Measurements from ENCODE around the gene MTO1. TPM values are rescaled to one million over a fixed set of nuclear protein-coding genes. Genes with fewer than 3 reads are reported as not detected.
"Not testable (repeated sequence)": the region's sequence is repeated elsewhere in the genome, so short reads cannot be mapped to it uniquely, and the experiment has no call there.

MTO1 gene
- total RNA-seq, 2 experiments from 2014 or later, result 42.1 to 43.2 TPM

DNA sequence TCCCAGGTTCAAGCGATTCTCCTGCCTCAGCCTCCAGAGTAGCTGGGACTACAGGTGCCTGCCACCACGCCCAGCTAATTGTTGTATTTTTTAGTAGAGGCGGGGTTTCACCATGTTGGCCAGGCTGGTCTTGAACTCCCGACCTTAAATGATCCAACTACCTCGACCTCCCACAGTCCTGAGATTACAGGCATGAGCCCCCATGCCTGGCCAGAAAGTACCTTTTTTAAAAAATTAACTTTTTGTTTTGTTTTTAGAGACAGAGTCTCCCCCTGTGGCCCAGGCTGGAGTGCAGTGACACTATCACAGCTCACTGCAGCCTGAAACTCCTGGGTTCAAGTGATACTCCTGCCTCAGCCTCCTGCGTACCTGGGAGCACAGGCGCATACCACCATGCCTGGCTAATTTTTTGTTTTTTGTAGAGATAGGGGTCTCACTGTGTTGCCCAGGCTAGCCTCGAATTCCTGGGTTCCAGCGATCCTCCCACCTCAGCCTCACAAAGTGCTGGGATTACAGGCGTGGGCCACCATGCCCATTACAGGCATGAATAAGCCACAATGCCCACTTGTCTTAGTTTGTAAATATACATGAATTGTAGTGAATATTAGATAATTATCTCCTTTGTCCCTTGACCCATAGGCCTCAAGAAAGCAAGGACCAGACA, 76.7 kb downstream of the MTO1 start:
- intact Hi-C loops (cut with micrococcal nuclease), result no loop called here
- no peaks in the 10 kb centered on the region for H3K4me1 Mint-ChIP-seq (ENCODE audit: low read depth)
- no peak overlapping the region for H3K27ac Mint-ChIP-seq
- ChIA-PET POLR2A (interaction anchor here (1.2 to 1.5 kb wide), 3 partner anchors 18 to 25 kb away, joined by 4 read pairs; partner anchors contain the start of gene EEF1A1), CTCF (no interaction called here)
- ATAC-seq, result no peak
- DNase-seq, result no peak
- no peaks in the 10 kb centered on the region for H3K9me3 Mint-ChIP-seq
- no peaks in the 10 kb centered on the region for H3K36me3 Mint-ChIP-seq (ENCODE audit: low read depth)
- no peak overlapping the region for H3K4me3 Mint-ChIP-seq
- TF ChIP-seq, protein P1, sequence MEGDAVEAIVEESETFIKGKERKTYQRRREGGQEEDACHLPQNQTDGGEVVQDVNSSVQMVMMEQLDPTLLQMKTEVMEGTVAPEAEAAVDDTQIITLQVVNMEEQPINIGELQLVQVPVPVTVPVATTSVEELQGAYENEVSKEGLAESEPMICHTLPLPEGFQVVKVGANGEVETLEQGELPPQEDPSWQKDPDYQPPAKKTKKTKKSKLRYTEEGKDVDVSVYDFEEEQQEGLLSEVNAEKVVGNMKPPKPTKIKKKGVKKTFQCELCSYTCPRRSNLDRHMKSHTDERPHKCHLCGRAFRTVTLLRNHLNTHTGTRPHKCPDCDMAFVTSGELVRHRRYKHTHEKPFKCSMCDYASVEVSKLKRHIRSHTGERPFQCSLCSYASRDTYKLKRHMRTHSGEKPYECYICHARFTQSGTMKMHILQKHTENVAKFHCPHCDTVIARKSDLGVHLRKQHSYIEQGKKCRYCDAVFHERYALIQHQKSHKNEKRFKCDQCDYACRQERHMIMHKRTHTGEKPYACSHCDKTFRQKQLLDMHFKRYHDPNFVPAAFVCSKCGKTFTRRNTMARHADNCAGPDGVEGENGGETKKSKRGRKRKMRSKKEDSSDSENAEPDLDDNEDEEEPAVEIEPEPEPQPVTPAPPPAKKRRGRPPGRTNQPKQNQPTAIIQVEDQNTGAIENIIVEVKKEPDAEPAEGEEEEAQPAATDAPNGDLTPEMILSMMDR (IDR thresholded peaks at IDR 0.05), result no peak
- no peaks in the 10 kb centered on the region for H3K27me3 Mint-ChIP-seq

DNA sequence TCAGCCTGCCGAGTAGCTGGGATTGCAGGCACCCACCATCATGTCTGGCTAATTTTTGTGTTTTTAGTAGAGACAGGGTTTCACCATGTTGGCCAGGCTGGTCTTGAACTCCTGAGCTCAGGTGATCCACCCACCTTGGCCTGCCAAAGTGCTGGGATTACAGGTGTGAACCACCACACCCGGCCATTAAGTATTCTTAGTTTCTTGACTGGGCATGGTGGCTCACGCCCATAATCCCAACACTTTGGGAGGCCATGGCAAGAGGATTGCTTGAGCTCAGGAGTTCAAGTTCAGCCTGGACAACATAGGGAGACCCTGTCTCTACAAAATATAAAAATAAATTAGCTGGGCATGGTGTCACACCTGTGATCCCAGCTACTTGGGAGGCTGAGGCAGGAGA, 80.9 kb downstream of the MTO1 start:
- H3K27ac Mint-ChIP-seq; H3K27me3 Mint-ChIP-seq; DNase-seq; ATAC-seq; H3K4me1 Mint-ChIP-seq (ENCODE audit: low read depth); H3K9me3 Mint-ChIP-seq; H3K4me3 Mint-ChIP-seq; H3K36me3 Mint-ChIP-seq (ENCODE audit: low read depth); intact Hi-C loops (cut with micrococcal nuclease): not testable (repeated sequence)
- ChIA-PET POLR2A (interaction anchor here (0.7 to 1.4 kb wide), 3 partner anchors 21 to 30 kb away, joined by 3 to 5 read pairs (median 4); no protein-coding TSS in a partner anchor), CTCF (interaction anchor here (0.7 to 2.0 kb wide), 3 partner anchors 18 to 55 kb away, joined by 3 to 9 read pairs (median 4); no protein-coding TSS in a partner anchor)

- Mint-ChIP-seq H3K9me3 (no peaks in the 10 kb centered on the region), H3K27ac (no peak overlapping the region), H3K4me3 (no peak overlapping the region), H3K4me1 (ENCODE audit: low read depth) (no peaks in the 10 kb centered on the region), H3K36me3 (ENCODE audit: low read depth) (no peaks in the 10 kb centered on the region), H3K27me3 (no peaks in the 10 kb centered on the region)
- no peak for ATAC-seq
- intact Hi-C loops (cut with micrococcal nuclease), result no loop called here
- DNase-seq, result no peak
- ChIA-PET CTCF (interaction anchor here (0.7 to 2.0 kb wide), 4 partner anchors 16 to 55 kb away, joined by 3 to 9 read pairs (median 4); no protein-coding TSS in a partner anchor), POLR2A (interaction anchor here (0.7 to 1.4 kb wide), 3 partner anchors 20 to 29 kb away, joined by 3 to 4 read pairs (median 4); partner anchors contain the start of gene EEF1A1)
- TF ChIP-seq, protein P1 (IDR thresholded peaks at IDR 0.05), result no peak
Measured at GRCh38 chr6:73542891-73543290, 81.4 kb downstream of the MTO1 start.

DNA sequence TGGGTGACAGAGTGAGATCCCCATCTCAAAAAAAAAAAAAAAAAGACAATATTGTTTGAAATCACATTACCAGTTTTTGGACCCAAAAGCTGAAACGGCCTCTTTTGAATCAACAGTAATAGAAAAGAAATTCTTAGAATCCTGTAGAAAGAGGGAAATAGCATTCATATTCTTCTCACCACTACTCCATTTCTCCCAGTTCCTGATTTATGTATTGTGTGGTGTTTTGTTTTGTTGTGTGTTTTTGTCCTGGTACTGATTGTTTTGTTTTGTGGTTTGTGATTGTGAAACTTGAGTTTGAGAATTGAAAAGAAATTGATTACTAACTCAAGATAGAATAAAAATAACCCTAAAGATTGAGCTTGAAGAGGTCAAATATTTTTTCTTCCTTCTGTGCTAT, 85.5 kb downstream of the MTO1 start:
- Mint-ChIP-seq H3K9me3 (no peaks in the 10 kb centered on the region), H3K36me3 (ENCODE audit: low read depth) (no peaks in the 10 kb centered on the region), H3K27ac (no peak overlapping the region), H3K4me1 (ENCODE audit: low read depth) (no peaks in the 10 kb centered on the region), H3K4me3 (no peak overlapping the region), H3K27me3 (no peaks in the 10 kb centered on the region)
- TF ChIP-seq, protein P1 (IDR thresholded peaks at IDR 0.05), result no peak
- POLR2A ChIA-PET, result interaction anchor here (0.5 to 1.7 kb wide), 2 partner anchors 27 to 40 kb away, joined by 3 to 5 read pairs; no protein-coding TSS in a partner anchor
- DNase-seq (no peak), ATAC-seq (no peak)
- intact Hi-C loops (cut with micrococcal nuclease), result no loop called here
- CTCF ChIA-PET, result interaction anchor here (0.6 kb wide), 1 partner anchor 42 kb away, joined by 4 read pairs; no protein-coding TSS in a partner anchor

DNA sequence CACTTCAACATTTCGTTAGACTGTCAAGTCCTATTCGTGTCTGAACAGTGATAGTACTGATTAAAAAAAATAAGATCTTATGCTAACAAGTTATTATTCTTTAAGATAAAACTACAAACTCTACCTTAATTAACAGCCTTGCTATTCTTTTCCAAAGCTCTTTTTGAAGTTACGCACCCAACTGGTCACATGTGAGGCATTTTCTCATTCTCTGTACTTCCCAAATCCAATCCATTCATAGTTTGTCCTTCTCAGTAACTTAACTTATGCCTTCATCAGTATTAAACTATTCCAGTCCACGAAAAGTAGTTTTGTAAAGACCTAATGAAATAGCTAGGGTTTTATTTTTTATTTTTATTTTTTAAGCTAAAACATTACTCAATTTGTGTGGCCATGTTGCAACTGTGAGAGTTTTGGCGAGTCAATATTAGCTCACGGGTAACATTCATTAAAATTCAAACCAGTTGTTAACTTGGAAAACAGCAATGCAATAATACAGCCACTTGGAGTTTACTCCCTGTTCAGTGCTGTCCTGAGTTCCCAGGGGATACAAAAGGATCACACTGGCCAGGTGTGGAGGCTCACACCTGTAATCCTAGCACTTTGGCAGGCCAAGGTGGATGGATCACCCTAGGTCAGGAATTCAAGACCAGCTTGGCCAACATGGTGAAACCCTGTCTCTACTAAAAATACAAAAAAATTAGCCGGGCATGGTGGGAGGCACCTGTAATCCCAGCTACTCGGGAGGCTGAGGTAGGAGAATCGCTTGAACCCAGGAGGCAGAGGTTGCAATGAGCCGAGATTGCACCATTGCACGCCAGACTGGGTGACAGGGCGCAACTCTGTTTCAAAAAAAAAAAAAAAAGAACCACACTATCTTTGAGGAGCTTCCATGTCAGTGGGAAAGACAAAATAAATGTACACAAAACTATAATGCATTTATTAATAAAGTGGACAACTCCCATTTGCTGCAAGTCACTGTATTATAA, 87.2 kb downstream of the MTO1 start:
- Mint-ChIP-seq H3K4me1 (ENCODE audit: low read depth) (no peaks in the 10 kb centered on the region), H3K27ac (no peak overlapping the region), H3K9me3 (no peaks in the 10 kb centered on the region), H3K4me3 (no peak overlapping the region), H3K27me3 (no peaks in the 10 kb centered on the region), H3K36me3 (ENCODE audit: low read depth) (no peaks in the 10 kb centered on the region)
- no peak for DNase-seq
- ChIA-PET CTCF (interaction anchor here (1.0 to 1.5 kb wide), 3 partner anchors 10 to 36 kb away, joined by 3 to 8 read pairs (median 4); no protein-coding TSS in a partner anchor), POLR2A (interaction anchor here (0.8 to 1.3 kb wide), 3 partner anchors 8 to 35 kb away, joined by 3 to 4 read pairs (median 3); partner anchors contain the start of gene EEF1A1)
- ATAC-seq, result no peak
- intact Hi-C loops (cut with micrococcal nuclease), result no loop called here
- TF ChIP-seq, protein P1 (IDR thresholded peaks at IDR 0.05), result no peak

- POLR2A ChIA-PET; H3K4me1 Mint-ChIP-seq (ENCODE audit: low read depth); ATAC-seq; H3K9me3 Mint-ChIP-seq; H3K4me3 Mint-ChIP-seq; H3K27ac Mint-ChIP-seq; intact Hi-C loops (cut with micrococcal nuclease); H3K36me3 Mint-ChIP-seq (ENCODE audit: low read depth); H3K27me3 Mint-ChIP-seq; DNase-seq: not testable (repeated sequence)
- CTCF ChIA-PET, result interaction anchor here (1.1 kb wide), 1 partner anchor 38 kb away, joined by 3 read pairs; no protein-coding TSS in a partner anchor
Measured at GRCh38 chr6:73551115-73551514, 89.6 kb downstream of the MTO1 start.

DNA sequence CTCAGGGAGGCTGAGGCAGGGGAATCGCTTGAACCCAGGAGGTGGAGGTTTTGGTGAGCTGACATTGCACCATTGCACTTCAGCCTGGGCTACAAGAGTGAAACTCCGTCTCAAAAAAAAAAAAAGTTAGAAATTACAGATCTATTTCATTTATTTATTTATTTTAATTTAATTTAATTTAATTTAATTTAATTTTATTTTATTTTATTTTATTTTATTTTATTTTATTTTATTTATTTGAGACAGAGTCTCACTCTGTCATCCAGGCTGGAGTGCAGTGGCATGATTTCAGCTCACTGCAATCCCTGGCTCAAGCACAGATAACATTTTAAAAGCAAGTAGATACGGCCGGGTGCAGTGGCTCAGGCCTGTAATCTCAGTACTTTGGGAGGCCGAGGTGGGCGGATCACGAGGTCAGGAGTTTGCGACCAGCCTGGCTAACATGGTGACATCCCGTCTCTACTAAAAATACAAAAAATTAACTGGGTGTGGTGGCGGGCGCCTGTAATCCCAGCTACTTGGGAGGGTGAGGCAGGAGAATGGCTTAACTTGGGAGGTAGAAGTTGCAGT, 93.9 kb downstream of the MTO1 start:
- intact Hi-C loops (cut with micrococcal nuclease); H3K36me3 Mint-ChIP-seq (ENCODE audit: low read depth); CTCF ChIA-PET; ATAC-seq; H3K27me3 Mint-ChIP-seq; H3K9me3 Mint-ChIP-seq; H3K27ac Mint-ChIP-seq; DNase-seq; H3K4me3 Mint-ChIP-seq: not testable (repeated sequence)
- peaks cover 14% of the 10 kb centered on the region for H3K4me1 Mint-ChIP-seq (ENCODE audit: low read depth)
- POLR2A ChIA-PET, result interaction anchor here (0.8 kb wide), 1 partner anchor 42 kb away, joined by 3 read pairs; no protein-coding TSS in a partner anchor
